PC-3 (cell line): ENCODE results near the gene ECE1.

Experiments
- EZH2 ChIP-seq: fragments of 300-600 bp; sonication (generic); IDR thresholded peaks from one replicate; pipeline ENCODE4 v1.6.1; 2017; ENCODE audit warnings: antibody characterized with exemption, mild to moderate bottlenecking, low read length; ENCODE audit not compliant: unreplicated experiment
- TF ChIP-seq, protein P1 (sequence below): fragments of 300-600 bp; sonication (generic); conservative IDR thresholded peaks from 2 replicates; pipeline ENCODE4 v1.5.1; 2017; ENCODE audit warnings: antibody characterized with exemption, low read depth, mild to moderate bottlenecking, low read length

DNA sequence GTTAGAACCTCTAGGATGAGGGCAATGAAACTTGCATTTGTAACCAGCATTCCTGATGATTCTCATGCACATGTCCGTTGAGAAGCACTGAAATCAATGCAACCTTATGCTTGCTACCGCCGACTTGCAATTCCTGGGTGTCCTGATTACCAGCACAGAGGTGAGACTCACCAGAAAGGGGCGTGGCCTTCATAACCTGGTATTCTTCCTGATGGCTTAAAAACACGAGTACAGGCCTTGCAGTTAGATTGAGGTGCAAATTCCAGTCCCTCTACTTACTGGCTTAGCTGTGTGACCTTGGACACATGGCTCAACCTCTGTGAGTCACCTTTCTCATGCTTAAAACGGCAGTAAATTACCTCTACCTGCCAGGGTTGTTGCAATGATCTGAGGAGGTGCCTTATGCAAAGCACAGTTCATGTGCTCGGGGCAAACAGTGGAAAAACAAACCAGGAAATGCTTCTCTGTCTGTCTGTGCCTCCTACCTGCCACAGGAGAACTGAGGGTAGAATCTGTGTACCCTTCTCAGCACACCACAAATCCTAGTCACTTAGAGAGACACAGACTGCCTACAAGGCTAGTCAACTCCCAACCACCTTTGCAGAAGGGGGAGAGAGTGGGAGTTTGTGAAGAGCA is 39.1 kb upstream of the ECE1 start:
- TF ChIP-seq EZH2, result no peak
- TF ChIP-seq, protein P1, sequence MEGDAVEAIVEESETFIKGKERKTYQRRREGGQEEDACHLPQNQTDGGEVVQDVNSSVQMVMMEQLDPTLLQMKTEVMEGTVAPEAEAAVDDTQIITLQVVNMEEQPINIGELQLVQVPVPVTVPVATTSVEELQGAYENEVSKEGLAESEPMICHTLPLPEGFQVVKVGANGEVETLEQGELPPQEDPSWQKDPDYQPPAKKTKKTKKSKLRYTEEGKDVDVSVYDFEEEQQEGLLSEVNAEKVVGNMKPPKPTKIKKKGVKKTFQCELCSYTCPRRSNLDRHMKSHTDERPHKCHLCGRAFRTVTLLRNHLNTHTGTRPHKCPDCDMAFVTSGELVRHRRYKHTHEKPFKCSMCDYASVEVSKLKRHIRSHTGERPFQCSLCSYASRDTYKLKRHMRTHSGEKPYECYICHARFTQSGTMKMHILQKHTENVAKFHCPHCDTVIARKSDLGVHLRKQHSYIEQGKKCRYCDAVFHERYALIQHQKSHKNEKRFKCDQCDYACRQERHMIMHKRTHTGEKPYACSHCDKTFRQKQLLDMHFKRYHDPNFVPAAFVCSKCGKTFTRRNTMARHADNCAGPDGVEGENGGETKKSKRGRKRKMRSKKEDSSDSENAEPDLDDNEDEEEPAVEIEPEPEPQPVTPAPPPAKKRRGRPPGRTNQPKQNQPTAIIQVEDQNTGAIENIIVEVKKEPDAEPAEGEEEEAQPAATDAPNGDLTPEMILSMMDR, result peak; percentile 14; the same call in 1 of the 2 replicates
